A549 treated with AZD2906 at 1 μM for 4 hours (cell line): ENCODE measurements around the gene LETM1. TPM values are rescaled to one million over a fixed set of nuclear protein-coding genes. Genes with fewer than 3 reads are reported as not detected.

Experiments
- total RNA-seq: library from RNA; stranded (reverse); fragments of 200-300 nt; extraction: Qiagen RNA extraction; gene quantifications from 5 replicates; pipeline ENCODE4 v1.2.3, GENCODE V29; 2022

The LETM1 gene
- total RNA-seq: 25.7 to 29.5 TPM (median 27.6 TPM) in 5 replicates

GRCh38 chr4:1856071-1856942 lies at the start of gene LETM1:
TSS of gene LETM1 (minus strand) at chr4:1856156. CDS start at chr4:1855950, 206 bp downstream.

GRCh38 chr4:1870578-1871443 lies 14.9 kb upstream of the LETM1 start, which contains the start of gene NSD2:
TSS of gene NSD2 (plus strand) at chr4:1871393. CDS start at chr4:1900655, 29,262 bp downstream.

GRCh38 chr4:1792832-1793495 lies 63.0 kb downstream of the LETM1 start, which contains the start of gene FGFR3:
TSS of gene FGFR3 (plus strand) at chr4:1793293. CDS start at chr4:1793935, 642 bp downstream.

Other genes with a start within 250 kb of the LETM1 start
- 0.44 to 1.1 TPM (median 1.00 TPM) in 5 replicates for gene FAM53A, start 171.8 kb downstream of the LETM1 start, total RNA-seq
- gene SLBP, start 143.8 kb downstream of the LETM1 start, total RNA-seq: 68.3 to 97.7 TPM (median 68.4 TPM) in 5 replicates
- gene TMEM129, start 134.8 kb downstream of the LETM1 start, total RNA-seq: 17.2 to 27.6 TPM (median 26.5 TPM) in 5 replicates
- gene TACC3, start 134.6 kb downstream of the LETM1 start, total RNA-seq: 79.1 to 90.7 TPM (median 82.3 TPM) in 5 replicates
- 1.2 to 2.7 TPM (median 2.1 TPM) in 5 replicates for gene FGFR3, start 62.9 kb downstream of the LETM1 start, total RNA-seq
- 36.0 to 44.4 TPM (median 41.4 TPM) in 5 replicates for gene NSD2, start 15.2 kb upstream of the LETM1 start, total RNA-seq
- 19.1 to 25.3 TPM (median 24.4 TPM) in 5 replicates for gene NELFA, start 152.8 kb upstream of the LETM1 start, total RNA-seq
- 10.2 to 13.8 TPM (median 13.1 TPM) in 5 replicates for gene NAT8L, start 203.2 kb upstream of the LETM1 start, total RNA-seq